IMR-90 (cell line): ENCODE data around the gene KRT5. TPM values are rescaled to one million over a fixed set of nuclear protein-coding genes. Genes with fewer than 3 reads are reported as not detected.

Experiments
- ATAC-seq: fragments of 200-7000 bp; cut with Tn5 transposase; 2 replicates; pipeline ENCODE4 v1.9.1; 2020; ENCODE audit warnings: low read depth, mild to moderate bottlenecking, moderate library complexity
- BruUV-seq: library from RNA; stranded (reverse); fragments of 400-500 nt; replicated peaks from 2 replicates; lab custom pipeline; 2021; lab: Mats Ljungman, UMichigan
- CTCF ChIA-PET: fragments of 300-600 bp; formaldehyde crosslinking; extraction: SDS; loops from one replicate; lab custom pipeline; 2021; ENCODE audit warnings: antibody characterized with exemption; lab: Yijun Ruan, JAX
- POLR2A ChIA-PET: fragments of 300-600 bp; sonication (Branson Sonifier 250); formaldehyde crosslinking; loops from one replicate; lab custom pipeline; 2022; ENCODE audit warnings: antibody characterized with exemption; ENCODE audit not compliant: unreplicated experiment; lab: Charles Lee
- DNase-seq: peaks from one replicate; pipeline ENCODE4 v3.0.0; 2013
- H2AFZ ChIP-seq: replicated peaks from 2 replicates; pipeline ENCODE3; 2013; ENCODE audit warnings: low read length, mild to moderate bottlenecking; ENCODE audit not compliant: poor library complexity
- H2AK5ac ChIP-seq: 2 replicates; pipeline ENCODE4 v1.6.1; 2013; ENCODE audit warnings: low read depth, low read length, inconsistent platforms
- H2AK9ac ChIP-seq: replicated peaks from 2 replicates; pipeline ENCODE3; 2013; ENCODE audit warnings: mild to moderate bottlenecking, low read depth, low read length, moderate library complexity; ENCODE audit not compliant: poor library complexity
- H2BK120ac ChIP-seq: 2 replicates; pipeline ENCODE4 v1.6.1; 2013; ENCODE audit warnings: low read depth, low read length, inconsistent platforms
- H2BK15ac ChIP-seq: 3 replicates; pipeline ENCODE4 v1.6.1; 2013; ENCODE audit warnings: low read depth, low read length, inconsistent platforms
- H2BK20ac ChIP-seq: 2 replicates; pipeline ENCODE4 v1.6.1; 2013; ENCODE audit warnings: low read depth, mild to moderate bottlenecking, inconsistent platforms, low read length, moderate library complexity
- H2BK5ac ChIP-seq: 2 replicates; pipeline ENCODE4 v1.6.1; 2013; ENCODE audit warnings: mild to moderate bottlenecking, low read depth, low read length, inconsistent platforms; ENCODE audit not compliant: poor library complexity, severe bottlenecking
- H3K14ac ChIP-seq: replicated peaks from 2 replicates; pipeline ENCODE4 v1.6.1; 2013; ENCODE audit warnings: low read depth, low read length, inconsistent platforms
- H3K18ac ChIP-seq: 2 replicates; pipeline ENCODE4 v1.6.1; 2013; ENCODE audit warnings: low read depth, low read length, control low read depth
- H3K23ac ChIP-seq: 2 replicates; pipeline ENCODE4 v1.6.1; 2013; ENCODE audit warnings: low read depth, low read length, inconsistent platforms
- H3K27ac ChIP-seq: 2 replicates; pipeline ENCODE4 v1.5.1; 2013; ENCODE audit warnings: mild to moderate bottlenecking, control low read depth, low read length; ENCODE audit not compliant: insufficient read depth
- H3K27me3 ChIP-seq: 2 replicates; pipeline ENCODE4 v1.6.1; 2013; ENCODE audit warnings: low read length; ENCODE audit not compliant: control insufficient read depth, insufficient read depth
- H3K36me3 ChIP-seq: 2 replicates; pipeline ENCODE4 v1.6.1; 2013; ENCODE audit warnings: low read length, mixed read lengths; ENCODE audit not compliant: control insufficient read depth, insufficient read depth
- H3K4ac ChIP-seq: 2 replicates; pipeline ENCODE4 v1.6.1; 2013; ENCODE audit warnings: low read depth, low read length, inconsistent platforms
- H3K4me1 ChIP-seq: 2 replicates; pipeline ENCODE4 v1.6.1; 2013; ENCODE audit warnings: low read length, mixed read lengths; ENCODE audit not compliant: control insufficient read depth, insufficient read depth
- H3K4me2 ChIP-seq: 2 replicates; pipeline ENCODE4 v1.6.1; 2013; ENCODE audit warnings: low read depth, mild to moderate bottlenecking, control low read depth, low read length, moderate library complexity
- H3K4me3 ChIP-seq: 2 replicates; pipeline ENCODE4 v1.5.1; 2013; ENCODE audit warnings: low read depth, mild to moderate bottlenecking, control low read depth, low read length, moderate library complexity; ENCODE audit not compliant: insufficient read depth
- H3K56ac ChIP-seq: 2 replicates; pipeline ENCODE4 v1.6.1; 2013; ENCODE audit warnings: low read length, inconsistent platforms; ENCODE audit not compliant: insufficient read depth; ENCODE audit errors: extremely low read depth
- H3K79me1 ChIP-seq, 2 experiments: 2 replicates each; pipeline ENCODE4 v1.6.1; 2013; ENCODE audit warnings: low read length in 2 of 2, inconsistent platforms in 1 of 2, low read depth in 1 of 2
- H3K9ac ChIP-seq: 2 replicates; pipeline ENCODE4 v1.6.1; 2013; ENCODE audit warnings: low read depth, low read length, control low read depth
- H3K9me1 ChIP-seq: 2 replicates; pipeline ENCODE4 v1.6.1; 2013; ENCODE audit warnings: low read length, inconsistent platforms; ENCODE audit not compliant: insufficient read depth
- H3K9me3 ChIP-seq: 2 replicates; pipeline ENCODE4 v1.6.1; 2013; ENCODE audit warnings: low read length; ENCODE audit not compliant: control insufficient read depth, insufficient read depth
- H4K20me1 ChIP-seq: 2 replicates; pipeline ENCODE4 v1.6.1; 2013; ENCODE audit warnings: low read length, inconsistent platforms; ENCODE audit not compliant: insufficient read depth
- H4K5ac ChIP-seq: 2 replicates; pipeline ENCODE4 v1.6.1; 2013; ENCODE audit warnings: mild to moderate bottlenecking, low read depth, low read length, control low read depth
- H4K8ac ChIP-seq, 2 experiments: 2 replicates each; pipeline ENCODE4 v1.6.1; 2013; ENCODE audit warnings: low read depth in 2 of 2, low read length in 2 of 2, control low read depth in 1 of 2, inconsistent platforms in 1 of 2
- H4K91ac ChIP-seq: 2 replicates; pipeline ENCODE4 v1.6.1; 2013; ENCODE audit warnings: low read depth, low read length, inconsistent platforms; ENCODE audit not compliant: insufficient read depth
- RCOR1 ChIP-seq: IDR thresholded peaks from 2 replicates; pipeline ENCODE4 v1.6.1; 2012; ENCODE audit warnings: mild to moderate bottlenecking, low read length, improper control_type of control experiment; ENCODE audit not compliant: insufficient replicate concordance
- WGBS, 2 experiments: methylation state at CpG; one replicate each; pipeline versions ENCODE4 v1.1.5 to v1.1.7; 2013; ENCODE audit warnings: missing lambda C conversion rate in 2 of 2; ENCODE audit not compliant: insufficient read length in 1 of 2; ENCODE audit errors: extremely low coverage in 2 of 2; 5-methylcytosine and 5-hydroxymethylcytosine counted together
- dilution Hi-C: fragments of 300-500 bp; cut with HindIII; formaldehyde crosslinking; loops from one replicate; pipeline ENCODE4 v1.14.3; 2018; ENCODE audit warnings: low sequenced_read_pairs; ENCODE audit not compliant: unreplicated experiment
- in situ Hi-C: fragments of 300-500 bp; cut with MboI; formaldehyde crosslinking; loops from 3 replicates; pipeline ENCODE4 v1.14.3; 2019; ENCODE audit warnings: low sequenced_read_pairs, inconsistent platforms, mixed read lengths
- intact Hi-C: fragments of 100-400 bp; cut with micrococcal nuclease; formaldehyde crosslinking; loops from 2 replicates; pipeline ENCODE4 v1.10.0; 2022
- polyA plus RNA-seq, 3 experiments: library from polyadenylated mRNA; depleted of rRNA; stranded (reverse); fragments of >200 nt; gene quantifications; 2 replicates each; pipeline ENCODE4 v1.2.3, GENCODE V29; 2012; ENCODE audit warnings: low replicate concordance in 1 of 3
- total RNA-seq: library from RNA; depleted of rRNA; stranded (reverse); fragments of >200 nt; gene quantifications from 2 replicates; pipeline ENCODE4 v1.2.3, GENCODE V29; 2012

The KRT5 gene
- total and polyA plus RNA-seq, 2 of the 4 experiments (the other 2 are of a cell fraction): not detected

GRCh38 chr12:52502877-52503276, 17.3 kb downstream of the KRT5 start:
- H3K27ac ChIP-seq: no peak overlapping the region
- no CpG with 5 or more reads among the region's 1 CpG for WGBS, 2 experiments
- no peak for DNase-seq
- intact Hi-C loops (no loop called here), dilution Hi-C loops (no loop called here), in situ Hi-C loops (no loop called here)
- H3K14ac ChIP-seq: no peak overlapping the region
- H3K36me3 ChIP-seq: no peaks in the 10 kb centered on the region
- no peak overlapping the region for H3K4me3 ChIP-seq
- H4K8ac ChIP-seq: no peak overlapping the region
- no peaks in the 10 kb centered on the region for H4K20me1 ChIP-seq
- POLR2A ChIA-PET: no interaction called here
- H3K9me3 ChIP-seq: no peaks in the 10 kb centered on the region
- H3K23ac ChIP-seq: no peak overlapping the region
- no peak overlapping the region for H2AK9ac ChIP-seq
- BruUV-seq: no TSS peak
- no peak overlapping the region for H4K5ac ChIP-seq
- no peak overlapping the region for H3K4ac ChIP-seq
- no peaks in the 10 kb centered on the region for H3K9me1 ChIP-seq
- H4K91ac ChIP-seq: no peak overlapping the region
- H2AFZ ChIP-seq: no peak overlapping the region
- H3K79me1 ChIP-seq: no peaks in the 10 kb centered on the region
- ATAC-seq: no peak
- no peaks in the 10 kb centered on the region for H3K4me1 ChIP-seq
- H2AK5ac ChIP-seq: no peak overlapping the region
- no peak overlapping the region for H2BK120ac ChIP-seq
- H2BK20ac ChIP-seq: no peak overlapping the region
- peaks cover 6% of the 10 kb centered on the region for H3K27me3 ChIP-seq
- no peak overlapping the region for H3K4me2 ChIP-seq
- no peak overlapping the region for H2BK5ac ChIP-seq
- CTCF ChIA-PET: no interaction called here
- H2BK15ac ChIP-seq: no peak overlapping the region
- no peak overlapping the region for H3K56ac ChIP-seq
- H3K18ac ChIP-seq: no peak overlapping the region
- no peak for TF ChIP-seq RCOR1
- no peak overlapping the region for H3K9ac ChIP-seq
